CD14-positive monocyte (primary cell): ENCODE data around the gene SRRM5. TPM values are rescaled to one million over a fixed set of nuclear protein-coding genes. Genes with fewer than 3 reads are reported as not detected.

Experiments used
- DNase-seq, 3 donors: peaks; one replicate each; pipeline ENCODE4 v3.0.0-alpha.2; 2011 to 2022
- H2AFZ ChIP-seq: 2 replicates; pipeline ENCODE4 v1.6.0; 2012; ENCODE audit warnings: mild to moderate bottlenecking, low read depth, low read length, inconsistent platforms; ENCODE audit not compliant: insufficient read depth, poor library complexity, severe bottlenecking
- H3K27ac ChIP-seq, 2 donors: 1 replicate in 1 of 2; 2 replicates in 1 of 2; pipeline ENCODE4 v1.5.1; 2012 to 2013; ENCODE audit warnings: low read length in 2 of 2, control low read depth in 1 of 2, inconsistent platforms in 1 of 2, low read depth in 1 of 2, mild to moderate bottlenecking in 1 of 2
- H3K27me3 ChIP-seq, 2 donors: one replicate each; pipeline versions ENCODE4 v1.6.0 to v1.6.1; 2011 to 2013; ENCODE audit warnings: low read length in 2 of 2; ENCODE audit not compliant: control insufficient read depth in 2 of 2, insufficient read depth in 2 of 2
- H3K36me3 ChIP-seq, 2 donors: replicated peaks in 1 of 2; 1 replicate in 1 of 2; 2 replicates in 1 of 2; pipeline versions ENCODE4 v1.5.1 to v1.6.1; 2012 to 2013; ENCODE audit warnings: low read length in 2 of 2, control low read depth in 1 of 2, inconsistent platforms in 1 of 2, mild to moderate bottlenecking in 1 of 2; ENCODE audit not compliant: insufficient read depth in 2 of 2, control insufficient read depth in 1 of 2
- H3K4me1 ChIP-seq, 2 donors: 1 replicate in 1 of 2; 2 replicates in 1 of 2; pipeline versions ENCODE4 v1.5.1 to v1.6.1; 2012 to 2013; ENCODE audit warnings: low read length in 2 of 2, control low read depth in 1 of 2, inconsistent platforms in 1 of 2, mild to moderate bottlenecking in 1 of 2, moderate library complexity in 1 of 2; ENCODE audit not compliant: insufficient read depth in 2 of 2, control insufficient read depth in 1 of 2
- H3K4me2 ChIP-seq: replicated peaks from 2 replicates; pipeline ENCODE3; 2012; ENCODE audit warnings: low read length, moderate library complexity, mild to moderate bottlenecking; ENCODE audit not compliant: poor library complexity, severe bottlenecking; ENCODE audit errors: extremely low read depth
- H3K4me3 ChIP-seq, 3 experiments: fragments of 200-600 bp in 1 of 3; sonication (generic) in 1 of 3; replicated peaks in 1 of 3; 1 replicate in 2 of 3; 2 replicates in 1 of 3; pipeline ENCODE4 v1.5.1; 2011 to 2013; ENCODE audit warnings: low read length in 3 of 3, mild to moderate bottlenecking in 3 of 3, control low read depth in 2 of 3, low read depth in 2 of 3, inconsistent platforms in 1 of 3, moderate library complexity in 1 of 3
- H3K79me2 ChIP-seq: 2 replicates; pipeline ENCODE4 v1.6.0; 2012; ENCODE audit warnings: mild to moderate bottlenecking, control low read depth, inconsistent platforms, low read length, moderate library complexity; ENCODE audit not compliant: insufficient read depth
- H3K9ac ChIP-seq: 2 replicates; pipeline ENCODE4 v1.6.0; 2017; ENCODE audit warnings: low read length, mild to moderate bottlenecking; ENCODE audit not compliant: insufficient read depth, poor library complexity, severe bottlenecking
- H3K9me3 ChIP-seq, 2 donors: replicated peaks in 1 of 2; 1 replicate in 1 of 2; 2 replicates in 1 of 2; pipeline versions ENCODE4 v1.5.1 to v1.6.1; 2012 to 2013; ENCODE audit warnings: low read length in 2 of 2, control low read depth in 1 of 2; ENCODE audit not compliant: control insufficient read depth in 1 of 2, insufficient read depth in 1 of 2
- H4K20me1 ChIP-seq: 2 replicates; pipeline ENCODE4 v1.6.0; 2012; ENCODE audit warnings: mild to moderate bottlenecking, low read length, control low read depth, moderate library complexity; ENCODE audit not compliant: insufficient read depth
- H3K27ac Mint-ChIP-seq, 7 donors: one replicate each; pipeline ENCODE4 v1.8.0; 2020; ENCODE audit warnings: mild to moderate bottlenecking in 7 of 7, mixed read lengths in 7 of 7, moderate library complexity in 6 of 7, inconsistent platforms in 2 of 7
- H3K27me3 Mint-ChIP-seq, 3 donors: one replicate each; pipeline ENCODE4 v1.8.0; 2021 to 2022; ENCODE audit warnings: low read depth in 3 of 3, mild to moderate bottlenecking in 3 of 3, mixed read lengths in 3 of 3, moderate library complexity in 3 of 3, inconsistent platforms in 1 of 3
- H3K36me3 Mint-ChIP-seq, 2 donors: one replicate each; pipeline ENCODE4 v1.8.0; 2020; ENCODE audit warnings: mixed read lengths in 2 of 2, inconsistent platforms in 1 of 2, mild to moderate bottlenecking in 1 of 2
- H3K4me1 Mint-ChIP-seq: one replicate; pipeline ENCODE4 v1.8.0; 2020; ENCODE audit warnings: mild to moderate bottlenecking, mixed read lengths
- H3K4me3 Mint-ChIP-seq, 2 donors: one replicate each; pipeline ENCODE4 v1.8.0; 2020; ENCODE audit warnings: mild to moderate bottlenecking in 2 of 2, mixed read lengths in 2 of 2, moderate library complexity in 1 of 2
- H3K9me3 Mint-ChIP-seq, 7 donors: one replicate each; pipeline ENCODE4 v1.8.0; 2020 to 2022; ENCODE audit warnings: mixed read lengths in 7 of 7, mild to moderate bottlenecking in 6 of 7, moderate library complexity in 6 of 7, inconsistent platforms in 2 of 7
- CTCF ChIP-seq: fragments of 200-600 bp; IDR thresholded peaks from one replicate; pipeline ENCODE4 v1.8.0; 2022; ENCODE audit warnings: antibody characterized with exemption, mild to moderate bottlenecking
- WGBS: methylation state at CpG from one replicate; pipeline ENCODE4 v1.1.5; 2013; ENCODE audit warnings: missing lambda C conversion rate; ENCODE audit not compliant: insufficient coverage; 5-methylcytosine and 5-hydroxymethylcytosine counted together
- intact Hi-C, 2 donors: fragments of 100-400 bp; cut with micrococcal nuclease; formaldehyde crosslinking; loops; one replicate each; pipeline versions ENCODE4 v1.15.0 to v1.15.1; 2023
- polyA plus RNA-seq, 3 donors: library from polyadenylated mRNA; depleted of rRNA in 1 of 3; unstranded in 2 of 3; stranded (reverse) in 1 of 3; fragments of 300-500 nt in 2 of 3; fragments of >200 nt in 1 of 3; fragmentation: Illumina TruSeq in 2 of 3; gene quantifications; 1 replicate in 2 of 3; 2 replicates in 1 of 3; pipeline ENCODE4 v1.2.3, GENCODE V29; 2012 to 2021

SRRM5 gene
- polyA plus RNA-seq, 3 donors = 0.36 TPM; not detected in 2

- Mint-ChIP-seq H3K4me1 (peaks cover 15% of the 10 kb centered on the region), H3K9me3 (peaks cover 0 to 2% (median 0%) of the 10 kb centered on the region in 7 donors), H3K27me3 (peaks cover 0 to 8% (median 3%) of the 10 kb centered on the region in 3 donors), H3K36me3 (no peaks in the 10 kb centered on the region), H3K4me3 (peak within 1 kb of the TSS; percentile 92 to 96), H3K27ac (peak within 1 kb of the TSS; percentile 87 to 96 (median 93))
- Histone ChIP-seq H3K9me3 (no peaks in the 10 kb centered on the region), H3K4me2 (peak within 1 kb of the TSS; percentile 88), H2AFZ (peak within 1 kb of the TSS; percentile 96), H3K27ac (peak within 1 kb of the TSS; percentile 78 to 89), H3K36me3 (no peaks in the 10 kb centered on the region), H3K79me2 (peaks cover 9% of the 10 kb centered on the region), H4K20me1 (peaks cover 5% of the 10 kb centered on the region), H3K4me3 (peak within 1 kb of the TSS; percentile 66 to 84 (median 68)), H3K4me1 (peaks cover 16 to 17% of the 10 kb centered on the region in 2 donors), H3K9ac (peak within 1 kb of the TSS; percentile 82), H3K27me3 (no peaks in the 10 kb centered on the region)
- TF ChIP-seq CTCF = no peak
- intact Hi-C loops = loop anchor here in 1 of 2 donors (2.0 kb wide), 1 partner anchor 23 kb away; the partner anchor contains the start of genes IRGQ and ZNF576
- WGBS = 0% methylated on average over 81 of the region's 81 CpGs
- DNase-seq = peak; percentile 67 to 84 (median 82)
Observed at GRCh38 chr19:43619262-43620060, 7.6 kb downstream of the SRRM5 start, which contains the start of gene ZNF428. Gene ZNF428, minus strand, starts transcription at chr19:43619629. Its CDS starts 5,325 bp downstream, at chr19:43614304.

GRCh38 chr19:43620061-43621001, 8.4 kb downstream of the SRRM5 start:
- no peak for DNase-seq
- Histone ChIP-seq H3K4me1 (peaks cover 17 to 20% of the 10 kb centered on the region in 2 donors), H3K27ac (peak overlapping the region; percentile 78 to 89), H3K9ac (peak overlapping the region; percentile 82), H3K4me2 (peak overlapping the region; percentile 88), H2AFZ (peak overlapping the region; percentile 96), H3K9me3 (no peaks in the 10 kb centered on the region), H4K20me1 (peaks cover 5% of the 10 kb centered on the region), H3K4me3 (peak overlapping the region; percentile 66 to 84 (median 68)), H3K27me3 (peaks cover 0 to 3% of the 10 kb centered on the region in 2 donors), H3K36me3 (no peaks in the 10 kb centered on the region), H3K79me2 (peaks cover 9% of the 10 kb centered on the region)
- no peaks in the 10 kb centered on the region for H3K36me3 Mint-ChIP-seq
- H3K4me1 Mint-ChIP-seq = peaks cover 19% of the 10 kb centered on the region
- peak overlapping the region; percentile 92 to 96 for H3K4me3 Mint-ChIP-seq
- intact Hi-C loops = no loop called here
- WGBS = 49% methylated on average over 13 of the region's 23 CpGs
- H3K27me3 Mint-ChIP-seq = peaks cover 3 to 8% (median 7%) of the 10 kb centered on the region in 3 donors
- peaks cover 0 to 4% (median 0%) of the 10 kb centered on the region in 7 donors for H3K9me3 Mint-ChIP-seq
- peak overlapping the region; percentile 24 to 93 (median 88) for H3K27ac Mint-ChIP-seq
- TF ChIP-seq CTCF = no peak
